Heart left ventricle (tissue), 16 donors: ENCODE results near the gene ANKRD13B. TPM values are rescaled to one million over a fixed set of nuclear protein-coding genes. Genes with fewer than 3 reads are reported as not detected.
"Not testable (repeated sequence)": the region's sequence is repeated elsewhere in the genome, so short reads cannot be mapped to it uniquely, and the experiment has no call there.

ENCODE experiments used
- ATAC-seq, 4 donors: fragments of 200-7000 bp; cut with Tn5 transposase; one replicate each; pipeline ENCODE4 v1.9.1; 2020 to 2022; ENCODE audit warnings: moderate library complexity in 4 of 4, mild to moderate bottlenecking in 3 of 4, moderate number of reproducible peaks in 1 of 4
- DNase-seq, 5 donors: peaks; one replicate each; pipeline ENCODE4 v3.0.0-alpha.2; 2020
- H3K27ac ChIP-seq, 12 donors: fragments of 200-600 bp; sonication (generic) in 4 of 12; one replicate each; pipeline versions ENCODE4 v1.5.0 to v1.8.0; 2016 to 2022; ENCODE audit warnings: mild to moderate bottlenecking in 2 of 12
- H3K27me3 ChIP-seq, 9 donors: fragments of 200-600 bp; sonication (generic) in 2 of 9; one replicate each; pipeline versions ENCODE4 v1.5.1 to v1.8.0; 2016 to 2022; ENCODE audit warnings: mild to moderate bottlenecking in 3 of 9
- H3K36me3 ChIP-seq, 9 donors: fragments of 200-600 bp; sonication (generic) in 2 of 9; one replicate each; pipeline versions ENCODE4 v1.5.0 to v1.8.0; 2018 to 2022; ENCODE audit warnings: mild to moderate bottlenecking in 2 of 9
- H3K4me1 ChIP-seq, 12 donors: fragments of 200-600 bp; sonication (generic) in 4 of 12; one replicate each; pipeline versions ENCODE4 v1.5.0 to v1.8.0; 2016 to 2022; ENCODE audit warnings: mild to moderate bottlenecking in 3 of 12
- H3K4me3 ChIP-seq, 12 donors: fragments of 200-600 bp; sonication (generic) in 4 of 12; one replicate each; pipeline versions ENCODE4 v1.5.0 to v1.8.0; 2017 to 2022; ENCODE audit warnings: mild to moderate bottlenecking in 9 of 12, moderate library complexity in 4 of 12
- H3K9me3 ChIP-seq, 12 donors: fragments of 200-600 bp; sonication (generic) in 4 of 12; one replicate each; pipeline versions ENCODE4 v1.5.0 to v1.8.0; 2016 to 2022; ENCODE audit warnings: mild to moderate bottlenecking in 1 of 12
- POLR2A ChIP-seq, 2 donors: fragments of 450-650 bp; IDR thresholded peaks; one replicate each; pipeline ENCODE4 v1.6.1; 2017; ENCODE audit warnings: antibody characterized with exemption in 2 of 2, mild to moderate bottlenecking in 2 of 2, moderate library complexity in 2 of 2
- WGBS, 4 donors: extraction: QIAGEN DNeasy Blood & Tissue Kit in 2 of 4; methylation state at CpG; one replicate each; pipeline versions ENCODE4 v1.1.5 to v1.1.7; 2013 to 2018; 5-methylcytosine and 5-hydroxymethylcytosine counted together
- intact Hi-C, 10 donors: fragments of 100-400 bp; cut with DNase I; formaldehyde crosslinking; loops; one replicate each; pipeline versions ENCODE4 v1.11.1 to v1.14.2; 2022
- polyA plus RNA-seq, 2 donors: library from polyadenylated mRNA; stranded (reverse); fragments of 200-250 nt; gene quantifications; one replicate each; pipeline ENCODE4 v1.2.3, GENCODE V29; 2013
- total RNA-seq, 9 donors: library from RNA; depleted of rRNA in 2 of 9; stranded (reverse); fragments of >200 nt in 2 of 9; fragmentation: NEBNext Ultra II Directional in 3 of 9; extraction: Animal tissue kit (Norgen Biotek cat#: 25700) in 3 of 9; gene quantifications; one replicate each; pipeline versions ENCODE4 v1.1.0 to v1.2.4, GENCODE V29; 2016 to 2023
- TF ChIP-seq, protein P1 (sequence below), 12 donors: fragments of 200-600 bp; sonication (generic) in 4 of 12; IDR thresholded peaks; one replicate each; pipeline versions ENCODE4 v1.5.0 to v1.8.0; 2018 to 2022; ENCODE audit warnings: antibody characterized with exemption in 12 of 12, mild to moderate bottlenecking in 5 of 12
- donor health status: ischemic (EF 13 %, LVEDD 7.1; RV severe dilation, severe dysfunction).
- donor health status: healthy with polysubstance abuse.
- donor health status: DM: no; HTN: yes; CAD: no.
- donor health status: DM: no; HTN: no; CAD: no.
- donor health status: ischemic (EF 25% LVEDD 6.9; RV normal size, moderate dysfunction).
- donor health status: ischemic (EF 25% LVEDD 5.7; RV mildly dilated, moderate dysfunction).
- donor health status: healthy.
- donor health status: DM: yes; HTN: yes; CAD: no.
- donor health status: ischemic (EF 35%, LVEDD 5.7; RV mildly dilated, moderate dysfunction).
- donor health status: nonischemic (EF 11% LVEDD 7.7; RV severe dilation, severe dysfunction).
- donor health status: DM: yes; HTN: yes; CAD: no.
- donor health status: PGD.
- donor health status: ischemic (EF 29% LVEDD 5.4; RV normal size, mild dysfunction).
- donor health status: nonischemic (EF 23%, LVEDD 6.1; RV moderate dilation, normal function).

The ANKRD13B gene
- total and polyA plus RNA-seq, 11 donors: 4.1 to 12.7 (median 6.1) TPM

DNA sequence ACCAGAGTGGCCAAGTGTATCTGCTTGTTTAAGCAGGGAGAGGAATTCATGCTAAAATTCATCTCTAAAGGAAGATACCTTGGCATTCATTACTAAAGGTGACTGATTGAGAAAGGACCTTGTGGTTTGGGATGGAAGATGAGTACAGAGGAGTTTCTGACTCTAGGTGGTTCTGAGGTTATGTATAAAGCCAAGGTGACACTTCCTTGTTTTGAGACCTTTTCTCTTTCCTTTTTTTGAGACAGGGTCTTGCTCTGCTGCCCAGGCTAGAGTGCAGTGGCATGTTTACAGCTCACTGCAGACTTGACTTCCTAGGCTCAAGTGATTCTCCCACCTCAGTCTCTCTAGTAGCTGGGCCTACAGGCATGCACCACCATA lies 35.2 kb upstream of the ANKRD13B start:
- Histone ChIP-seq H3K9me3 (no peaks in the 10 kb centered on the region), H3K27me3 (no peaks in the 10 kb centered on the region), H3K36me3 (peaks cover 0 to 3% (median 0%) of the 10 kb centered on the region in 9 donors), H3K27ac (no peak overlapping the region), H3K4me1 (peaks cover 0 to 22% (median 4%) of the 10 kb centered on the region in 12 donors), H3K4me3 (no peak overlapping the region)
- TF ChIP-seq POLR2A (IDR thresholded peaks at IDR 0.05): no peak
- TF ChIP-seq, protein P1, sequence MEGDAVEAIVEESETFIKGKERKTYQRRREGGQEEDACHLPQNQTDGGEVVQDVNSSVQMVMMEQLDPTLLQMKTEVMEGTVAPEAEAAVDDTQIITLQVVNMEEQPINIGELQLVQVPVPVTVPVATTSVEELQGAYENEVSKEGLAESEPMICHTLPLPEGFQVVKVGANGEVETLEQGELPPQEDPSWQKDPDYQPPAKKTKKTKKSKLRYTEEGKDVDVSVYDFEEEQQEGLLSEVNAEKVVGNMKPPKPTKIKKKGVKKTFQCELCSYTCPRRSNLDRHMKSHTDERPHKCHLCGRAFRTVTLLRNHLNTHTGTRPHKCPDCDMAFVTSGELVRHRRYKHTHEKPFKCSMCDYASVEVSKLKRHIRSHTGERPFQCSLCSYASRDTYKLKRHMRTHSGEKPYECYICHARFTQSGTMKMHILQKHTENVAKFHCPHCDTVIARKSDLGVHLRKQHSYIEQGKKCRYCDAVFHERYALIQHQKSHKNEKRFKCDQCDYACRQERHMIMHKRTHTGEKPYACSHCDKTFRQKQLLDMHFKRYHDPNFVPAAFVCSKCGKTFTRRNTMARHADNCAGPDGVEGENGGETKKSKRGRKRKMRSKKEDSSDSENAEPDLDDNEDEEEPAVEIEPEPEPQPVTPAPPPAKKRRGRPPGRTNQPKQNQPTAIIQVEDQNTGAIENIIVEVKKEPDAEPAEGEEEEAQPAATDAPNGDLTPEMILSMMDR (IDR thresholded peaks at IDR 0.05): no peak
- ATAC-seq (no peak), DNase-seq (no peak)
- intact Hi-C loops: no loop called here

DNA sequence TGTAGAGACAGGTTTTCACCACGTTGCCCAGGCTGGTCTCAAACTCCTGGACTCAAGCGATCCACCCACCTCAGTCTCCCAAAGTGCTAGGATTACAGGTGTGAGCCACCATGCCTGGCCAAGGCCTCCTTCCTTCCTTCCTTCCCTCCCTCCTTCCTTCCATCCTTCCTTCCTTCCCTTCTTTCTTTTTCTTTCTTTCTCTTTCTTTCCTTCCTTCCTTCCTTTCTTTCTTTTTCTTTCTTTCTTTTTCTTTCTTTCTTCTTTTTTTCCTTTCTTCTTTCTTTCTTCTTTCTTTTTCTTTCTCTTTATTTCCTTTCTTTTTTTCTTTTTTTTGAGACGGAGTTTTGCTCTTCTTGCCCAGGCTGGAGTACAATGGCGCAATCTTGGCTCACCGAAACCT lies 34.8 kb upstream of the ANKRD13B start:
- intact Hi-C loops, H3K36me3 ChIP-seq, DNase-seq, H3K27ac ChIP-seq, H3K9me3 ChIP-seq, H3K27me3 ChIP-seq, H3K4me3 ChIP-seq, ATAC-seq: not testable (repeated sequence)
- H3K4me1 ChIP-seq: peaks cover 0 to 22% (median 4%) of the 10 kb centered on the region in 12 donors
- 91 to 95% (median 93%) methylated on average over 5 of the region's 5 CpGs for WGBS, 4 donors

DNA sequence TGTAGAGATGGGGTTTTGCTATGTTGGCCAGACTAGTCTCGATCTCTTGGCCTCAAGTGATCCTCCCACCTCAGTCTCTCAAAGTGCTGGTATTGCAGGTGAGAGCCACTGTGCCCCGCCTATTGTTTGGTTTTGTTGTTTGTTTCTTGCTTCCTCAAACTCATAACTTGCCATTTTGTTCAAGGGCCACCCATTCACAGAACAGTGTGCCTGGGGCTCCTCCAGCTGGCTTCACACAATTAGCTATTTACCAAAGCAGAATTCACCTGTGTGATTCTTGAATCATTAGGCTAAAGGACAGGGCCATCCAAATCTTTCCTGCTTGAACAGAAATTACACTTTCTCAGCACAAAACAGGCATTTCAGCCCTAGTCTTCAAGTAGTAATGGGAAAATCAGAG lies 33.3 kb upstream of the ANKRD13B start:
- H3K36me3 ChIP-seq: peaks cover 0 to 3% (median 0%) of the 10 kb centered on the region in 9 donors
- no peak overlapping the region for H3K4me3 ChIP-seq
- WGBS, 4 donors: 92 to 97% (median 95%) methylated on average over 2 of the region's 2 CpGs
- DNase-seq (no peak), ATAC-seq (no peak)
- peak overlapping the region in 1 of 12 donors; percentile 37 for H3K27ac ChIP-seq
- H3K4me1 ChIP-seq: peaks cover 0 to 32% (median 4%) of the 10 kb centered on the region in 12 donors
- H3K27me3 ChIP-seq: no peaks in the 10 kb centered on the region
- H3K9me3 ChIP-seq: no peaks in the 10 kb centered on the region
- intact Hi-C loops: loop anchor here in 2 of 10 donors (10.0 kb wide), 2 partner anchors 415 to 925 kb away; no protein-coding TSS in a partner anchor
- no peak for TF ChIP-seq POLR2A (IDR thresholded peaks at IDR 0.05)
- TF ChIP-seq, protein P1 (IDR thresholded peaks at IDR 0.05): no peak

DNA sequence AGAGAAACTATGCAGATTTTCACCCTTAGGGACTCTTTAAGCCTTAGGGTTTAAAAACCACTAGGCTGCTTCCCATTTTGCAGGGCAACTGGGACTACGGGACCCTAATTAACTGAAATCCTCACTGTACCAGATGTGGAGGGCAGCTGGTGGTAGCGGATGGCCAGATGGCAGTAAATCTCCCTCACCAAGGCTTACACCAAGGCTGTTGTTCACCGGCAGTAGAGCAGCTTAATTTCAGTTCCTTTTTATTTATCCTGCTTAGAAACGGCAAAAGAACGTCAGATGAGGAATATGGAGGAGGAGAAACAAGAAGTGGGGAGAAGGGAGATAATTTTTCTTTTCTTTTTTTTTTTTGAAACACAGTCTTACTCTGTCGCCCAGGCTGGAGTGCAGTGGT lies 32.6 kb upstream of the ANKRD13B start:
- Histone ChIP-seq H3K4me1 (peaks cover 0 to 38% (median 4%) of the 10 kb centered on the region in 12 donors), H3K27ac (peak overlapping the region in 1 of 12 donors; percentile 37), H3K36me3 (peaks cover 0 to 3% (median 0%) of the 10 kb centered on the region in 9 donors), H3K4me3 (peak overlapping the region in 1 of 12 donors; percentile 3), H3K27me3 (no peaks in the 10 kb centered on the region), H3K9me3 (no peaks in the 10 kb centered on the region)
- no peak for DNase-seq
- intact Hi-C loops: loop anchor here in 2 of 10 donors (10.0 kb wide), 2 partner anchors 416 to 924 kb away; no protein-coding TSS in a partner anchor
- TF ChIP-seq, protein P1 (IDR thresholded peaks at IDR 0.05): no peak
- TF ChIP-seq POLR2A (IDR thresholded peaks at IDR 0.05): no peak
- peak in 2 of 4 donors; percentile 32 to 51 for ATAC-seq
- 84 to 94% (median 88%) methylated on average over 6 of the region's 6 CpGs for WGBS, 4 donors
